Left hindlimb (tissue), 1 donor: ENCODE results near the gene CHMP6.

Experiments used
- DNase-seq: peaks from one replicate; pipeline ENCODE4 v3.0.0-alpha.2; 2018

CHMP6 gene

DNA sequence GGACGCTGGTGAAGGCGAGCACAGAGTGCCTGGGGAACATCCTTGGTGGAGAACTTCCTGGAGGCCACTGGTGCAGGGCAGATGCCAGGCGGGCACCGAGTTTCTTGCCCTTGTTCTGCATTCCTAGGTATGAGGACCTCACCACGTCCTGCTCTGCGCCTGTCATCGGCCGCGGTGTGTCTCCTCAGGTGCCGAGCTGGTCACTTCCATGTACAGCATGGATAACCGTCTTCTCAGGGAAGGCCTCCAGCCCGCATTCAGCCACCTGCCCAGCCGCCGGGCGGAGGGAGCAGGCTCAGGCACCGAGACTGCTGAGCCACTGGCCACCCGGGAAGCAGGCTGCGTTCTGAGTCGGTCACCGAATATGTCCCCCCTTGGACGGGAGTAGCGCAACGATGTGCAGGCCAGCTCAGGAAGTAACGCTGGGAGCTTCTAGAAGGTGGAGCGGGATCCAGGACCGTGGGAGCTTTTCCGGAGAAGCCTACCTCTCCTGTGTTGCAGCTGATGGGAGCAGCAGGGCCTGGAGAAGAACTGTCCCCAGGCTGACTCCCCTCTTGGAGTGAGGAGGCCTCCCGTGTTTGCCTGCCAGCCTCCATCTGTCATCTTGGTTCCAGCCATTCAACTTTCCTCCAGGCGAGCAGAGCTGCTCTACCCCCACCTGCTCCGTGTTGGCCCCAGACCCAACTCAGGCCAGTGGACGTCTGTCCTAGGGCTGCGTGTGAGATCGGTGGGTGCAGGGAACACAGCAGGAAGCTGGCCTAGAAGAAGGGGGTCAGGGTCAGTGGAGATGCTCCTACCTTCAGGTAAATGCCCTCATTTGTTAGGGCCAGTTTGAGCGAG, 41.2 kb downstream of the CHMP6 start:
- DNase-seq, result peak; percentile 19

DNA sequence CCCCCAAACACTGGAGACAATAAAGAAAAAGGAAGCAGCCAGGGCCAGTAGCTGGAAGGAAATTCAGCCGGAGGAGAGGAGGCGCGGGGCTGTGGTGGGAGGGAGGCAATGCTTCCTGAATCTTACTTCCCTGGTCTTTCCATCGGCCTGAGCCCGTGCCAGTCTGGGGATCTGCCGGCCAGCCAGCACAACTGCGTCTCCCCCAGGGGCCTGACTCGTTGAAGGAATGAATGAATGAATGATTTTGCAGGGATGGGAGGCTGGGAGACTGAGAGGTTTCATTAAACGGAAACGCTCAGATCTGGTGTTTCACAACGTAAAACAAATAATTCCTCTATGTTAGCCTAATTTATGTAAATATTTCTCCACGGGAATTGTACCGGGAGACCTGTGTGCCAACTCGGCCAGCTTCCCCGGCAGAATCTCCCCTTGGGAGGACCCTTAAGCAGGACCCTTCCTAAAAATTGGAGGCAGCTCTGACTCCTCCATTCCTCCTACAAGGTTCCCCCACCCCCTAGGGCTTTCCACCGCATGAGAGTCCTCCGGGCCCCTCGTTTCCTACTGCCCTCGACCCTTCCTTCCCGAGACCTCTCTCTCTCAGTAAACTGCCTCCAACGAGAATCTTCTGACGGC, 42.0 kb downstream of the CHMP6 start:
- no peak for DNase-seq

DNA sequence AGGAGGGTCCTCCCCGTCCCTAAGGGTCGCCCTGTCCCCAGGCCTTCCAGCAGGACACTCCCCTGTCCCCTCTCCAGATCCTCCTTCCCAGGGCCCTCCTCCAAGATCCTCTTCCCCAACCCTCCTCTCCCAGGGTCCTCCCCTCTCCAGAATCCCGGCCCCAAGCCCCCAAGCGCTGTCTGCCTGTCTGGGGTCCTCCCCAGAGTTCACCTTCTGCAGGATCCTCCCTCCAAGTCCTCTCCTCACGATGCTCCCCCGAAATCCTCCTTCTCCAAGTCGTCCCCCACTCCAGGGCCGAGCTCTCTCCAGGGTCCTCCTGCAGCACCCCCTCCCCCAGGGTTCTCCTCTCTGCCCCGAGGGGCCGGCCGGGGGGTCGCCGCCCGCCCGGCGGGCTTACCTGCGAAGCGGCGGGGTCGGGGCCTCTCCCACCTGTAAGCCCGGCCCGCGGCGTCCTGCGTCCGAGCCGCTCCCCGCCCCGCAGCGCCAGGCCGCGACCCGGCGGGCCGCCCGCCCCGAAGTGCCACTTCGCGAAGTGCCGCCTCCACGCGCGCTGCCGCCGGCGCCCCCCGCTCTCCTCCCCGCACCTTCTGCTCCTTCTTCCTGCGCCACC, 42.6 kb downstream of the CHMP6 start:
- no peak for DNase-seq

DNA sequence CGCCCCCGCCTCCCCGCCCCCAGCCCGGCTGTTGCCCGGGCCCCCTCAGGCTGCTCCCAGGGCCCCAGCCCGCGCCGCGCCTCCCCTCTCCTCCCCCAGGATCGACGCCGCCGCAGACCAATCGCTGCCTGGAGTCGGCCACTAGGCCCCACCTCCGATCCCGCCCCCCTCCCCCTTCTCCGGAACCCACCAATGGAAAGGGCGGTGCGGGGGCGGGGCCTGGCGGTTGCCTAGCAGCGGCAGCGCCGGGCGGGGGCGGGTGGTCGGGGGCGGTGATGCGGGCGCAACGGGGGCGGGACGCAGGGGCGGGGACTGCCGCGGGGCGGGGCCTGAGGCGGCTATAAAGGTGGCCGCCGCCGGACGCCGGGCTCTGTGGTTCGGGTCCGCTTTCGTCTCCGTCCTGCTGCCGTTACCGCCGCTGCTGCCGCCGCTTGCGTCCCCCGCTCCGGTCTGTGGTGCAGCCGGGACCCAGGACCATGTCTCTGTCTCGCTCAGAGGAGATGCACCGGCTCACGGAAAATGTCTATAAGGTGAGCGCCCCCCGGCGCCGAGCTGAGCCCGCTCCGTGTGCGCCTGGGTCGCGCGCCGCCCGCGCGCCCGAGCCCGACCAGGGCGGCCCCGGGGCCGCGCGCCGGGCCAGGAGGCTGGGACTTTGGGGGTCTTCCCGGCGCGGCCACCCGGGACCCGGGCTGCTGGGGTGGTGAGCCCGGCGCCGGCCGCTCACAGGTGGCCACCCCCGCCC, 43.3 kb downstream of the CHMP6 start, which contains the start of gene BAIAP2:
Gene BAIAP2 (plus strand): TSS at position 373 of the 742 bp plus-strand sequence. CDS start 104 bp downstream, at position 477.
- peak; percentile 99 for DNase-seq

DNA sequence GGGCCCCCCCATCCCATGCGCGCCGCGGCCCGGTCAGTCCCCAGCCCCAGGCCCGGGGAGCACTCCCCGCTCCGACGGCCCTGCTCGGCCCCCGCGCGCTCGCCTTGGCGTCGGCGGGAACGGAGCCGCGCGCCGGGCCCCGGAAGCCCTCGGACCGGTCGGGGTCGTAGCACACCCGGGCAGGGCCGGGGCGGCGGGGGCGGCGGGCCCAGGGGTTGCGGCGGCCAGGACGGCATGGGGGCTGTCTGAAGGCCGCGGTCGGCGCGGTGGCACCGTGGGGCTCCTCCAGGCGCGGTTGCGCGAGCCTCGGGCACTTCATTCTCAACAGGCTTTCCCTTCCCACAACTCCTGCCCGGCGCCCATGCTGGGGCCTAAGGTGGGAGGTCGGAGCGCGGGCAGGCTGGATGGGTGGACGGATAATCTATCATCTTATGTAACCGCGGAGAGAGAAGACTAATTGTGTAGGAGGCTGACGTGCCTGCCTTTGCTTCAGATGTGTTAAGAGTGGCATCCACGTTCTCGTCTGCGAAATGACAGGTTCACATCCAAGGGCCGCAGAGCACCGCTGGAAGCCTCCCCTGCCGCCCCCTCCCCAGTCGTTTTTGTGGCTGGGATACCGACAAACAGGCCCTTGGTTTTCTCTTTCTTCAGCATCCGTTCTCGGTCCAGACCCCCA, 44.0 kb downstream of the CHMP6 start:
- DNase-seq, result no peak

DNA sequence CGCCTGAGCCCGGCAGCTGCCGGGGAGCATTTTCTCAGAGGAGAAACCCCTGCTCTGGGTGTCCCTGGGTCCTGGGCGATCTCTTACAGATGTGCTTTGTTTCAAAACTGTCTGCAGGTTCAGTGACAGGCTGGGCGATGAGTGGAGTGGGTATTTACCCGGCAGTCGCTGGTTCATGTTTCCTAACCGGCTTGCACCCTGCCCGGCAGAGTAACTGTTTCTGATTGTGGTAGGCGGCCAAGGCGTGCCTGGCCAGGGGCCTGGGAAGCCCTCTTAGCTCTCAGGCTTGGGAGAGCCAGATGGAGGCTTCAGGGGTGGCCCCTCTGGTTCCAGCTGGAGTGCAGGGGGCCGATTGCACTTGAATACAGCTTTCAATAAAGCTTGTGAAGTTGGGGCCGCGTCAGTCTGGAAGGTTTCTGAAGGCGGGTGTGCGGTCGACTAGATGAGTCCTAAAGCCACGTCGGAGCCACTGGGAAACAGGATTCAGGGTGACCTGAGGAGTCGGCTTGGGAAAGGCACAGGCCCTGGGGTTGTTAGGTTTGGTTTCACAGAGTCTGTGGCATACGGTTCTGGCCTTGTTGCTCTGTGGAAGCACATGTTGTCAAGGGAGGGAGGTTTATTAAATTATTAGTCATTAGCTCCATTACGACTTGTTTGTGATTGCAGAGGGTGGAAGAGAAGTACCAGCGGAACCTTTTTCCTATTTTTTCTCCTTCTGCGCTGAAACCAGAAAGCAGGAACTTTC, 44.7 kb downstream of the CHMP6 start:
- DNase-seq, result no peak

DNA sequence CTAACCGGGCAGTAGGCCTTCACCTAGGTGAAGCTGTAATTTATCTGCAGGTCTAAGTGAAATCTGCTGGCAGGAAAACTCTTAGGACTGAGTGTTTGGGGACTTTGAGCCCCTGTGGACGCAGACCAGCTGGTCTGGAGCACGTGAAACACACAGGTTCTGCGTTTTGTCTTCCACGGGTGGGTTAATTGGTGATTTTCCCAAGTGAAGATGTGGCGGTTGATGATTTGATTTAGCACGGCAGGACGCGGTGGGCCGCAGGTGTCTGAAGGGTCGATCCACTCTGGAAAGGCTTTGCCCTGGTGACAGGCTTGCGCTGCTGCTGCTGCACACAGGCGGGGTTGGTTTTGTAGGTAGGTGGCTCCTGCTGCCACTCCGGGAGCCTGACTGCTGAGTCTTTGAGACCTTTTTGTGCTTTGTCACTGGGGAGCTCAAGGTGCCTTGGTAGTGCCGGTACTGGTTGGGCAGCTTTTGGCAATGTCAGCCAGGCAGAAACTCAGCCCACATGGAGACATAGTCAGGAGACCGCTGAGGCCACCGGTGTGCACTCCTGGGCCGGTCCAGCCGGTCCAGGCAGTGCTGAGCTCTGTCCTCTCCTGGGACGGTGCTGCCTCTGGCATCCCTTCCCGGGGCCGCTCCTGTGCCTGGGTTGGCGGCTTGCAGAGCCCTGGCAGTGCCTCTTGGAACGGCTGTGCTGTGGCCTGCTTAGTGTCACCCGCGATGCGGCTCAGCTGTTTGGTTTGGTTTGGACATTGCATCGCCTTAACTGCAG, 45.6 kb downstream of the CHMP6 start:
- no peak for DNase-seq

DNA sequence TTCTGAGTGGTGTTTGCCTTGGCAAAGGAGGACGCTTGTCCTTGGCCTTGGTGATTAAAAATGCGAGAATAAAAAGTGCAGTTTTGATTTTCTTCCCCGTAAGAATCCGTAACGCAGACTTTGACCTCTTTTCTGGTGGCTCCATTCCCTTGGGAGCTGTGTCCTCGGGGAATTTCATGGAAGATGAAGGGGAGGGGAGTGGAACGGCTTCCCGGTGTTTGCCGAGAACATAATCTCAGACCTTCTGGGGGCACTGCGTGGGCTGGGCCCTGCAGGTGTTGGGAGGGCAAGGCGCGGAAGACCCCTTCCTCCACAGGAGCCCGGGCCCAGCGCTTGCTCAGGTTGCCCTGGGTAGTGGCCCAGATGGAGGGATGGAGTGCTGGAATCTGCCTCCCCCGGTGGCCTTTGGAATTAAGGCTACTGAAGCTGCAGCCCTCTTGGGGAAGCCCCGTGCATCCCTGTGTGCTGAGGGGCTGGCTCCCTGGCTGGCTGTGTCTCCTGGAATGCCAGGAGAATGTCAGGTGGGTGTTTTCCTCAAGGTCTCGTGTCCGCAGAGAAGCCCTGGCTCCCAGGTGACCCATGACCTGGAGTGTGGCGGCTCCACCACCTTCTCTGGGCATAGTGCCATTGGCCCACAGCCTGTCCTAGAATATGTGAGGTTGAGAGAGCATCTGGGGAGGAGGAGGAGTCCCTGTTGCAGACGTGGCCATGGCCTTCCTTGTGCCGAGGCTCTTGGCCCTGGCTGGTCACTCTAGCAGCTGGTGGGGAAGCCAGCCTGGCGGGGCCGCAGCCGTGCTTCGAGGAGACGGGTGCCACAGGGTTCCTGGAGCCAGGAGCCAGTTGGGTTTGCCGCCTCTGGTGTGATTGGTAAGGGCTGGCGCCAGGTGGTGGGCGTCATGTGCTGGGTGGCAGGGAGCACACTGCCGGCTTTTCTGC, 46.4 kb downstream of the CHMP6 start:
- DNase-seq, result no peak

DNA sequence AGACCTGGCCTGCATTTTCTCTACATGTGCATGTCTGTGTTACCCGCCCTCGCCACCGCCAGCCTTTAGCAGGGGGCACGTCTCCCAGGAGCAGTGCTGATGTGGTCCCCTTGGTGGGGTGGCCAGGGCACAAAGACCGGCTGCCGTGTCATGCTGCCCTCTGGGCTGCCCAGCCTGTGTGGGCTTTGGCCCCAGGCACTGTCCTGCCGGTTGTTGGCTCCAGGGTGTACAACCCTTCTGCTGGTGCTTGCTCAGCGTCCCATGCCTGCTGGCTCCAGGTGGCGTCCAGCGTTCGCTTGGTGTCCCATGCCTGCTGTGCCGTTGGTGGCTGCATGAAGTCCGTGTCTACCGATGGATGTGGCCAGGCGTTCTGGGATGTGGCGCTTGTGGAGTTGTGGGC, 47.5 kb downstream of the CHMP6 start:
- DNase-seq, result no peak

DNA sequence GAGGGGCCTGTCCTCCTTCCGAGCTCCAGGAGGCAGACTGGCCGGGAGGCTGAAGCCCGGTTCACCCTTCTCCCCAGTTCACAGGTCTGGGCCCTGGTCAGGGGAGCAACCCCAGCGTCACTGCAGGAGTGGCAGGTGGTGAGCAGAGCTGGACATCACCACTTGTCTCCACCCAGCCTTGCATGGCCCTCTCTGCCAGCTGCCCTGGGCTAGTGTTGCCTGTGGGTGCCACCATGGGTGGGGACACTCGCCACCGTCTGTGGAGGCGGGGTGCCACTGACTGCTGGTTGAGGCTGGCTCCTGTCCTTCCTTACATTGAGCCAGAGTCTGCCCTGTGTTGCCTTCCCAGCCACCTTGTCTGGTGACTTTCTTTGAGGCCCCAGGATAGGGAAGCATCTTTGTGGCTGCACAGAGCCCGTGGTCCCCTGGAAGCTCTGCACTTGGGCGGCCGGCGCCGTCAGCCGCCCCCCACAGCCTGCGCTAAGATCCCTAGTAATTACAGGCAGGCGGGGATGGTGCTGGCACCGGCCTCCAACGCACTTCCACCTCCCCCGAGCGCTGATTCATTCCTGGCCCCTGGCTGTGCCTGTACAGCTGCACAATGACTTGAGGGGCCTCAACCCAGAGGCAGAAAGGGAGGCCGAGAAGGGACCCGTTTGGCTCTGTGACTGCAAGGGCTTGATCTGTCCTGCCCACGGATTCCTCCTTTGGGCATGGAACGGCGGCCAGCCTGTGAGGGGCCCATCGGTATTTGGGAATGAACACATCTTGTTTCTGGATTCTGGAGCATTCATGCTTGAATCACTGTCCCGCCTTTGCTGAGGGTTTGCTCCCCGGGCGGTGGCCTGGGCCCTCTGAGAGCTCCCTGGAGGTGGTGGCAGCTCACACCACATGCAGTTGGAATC, 48.5 kb downstream of the CHMP6 start:
- DNase-seq, result no peak

DNA sequence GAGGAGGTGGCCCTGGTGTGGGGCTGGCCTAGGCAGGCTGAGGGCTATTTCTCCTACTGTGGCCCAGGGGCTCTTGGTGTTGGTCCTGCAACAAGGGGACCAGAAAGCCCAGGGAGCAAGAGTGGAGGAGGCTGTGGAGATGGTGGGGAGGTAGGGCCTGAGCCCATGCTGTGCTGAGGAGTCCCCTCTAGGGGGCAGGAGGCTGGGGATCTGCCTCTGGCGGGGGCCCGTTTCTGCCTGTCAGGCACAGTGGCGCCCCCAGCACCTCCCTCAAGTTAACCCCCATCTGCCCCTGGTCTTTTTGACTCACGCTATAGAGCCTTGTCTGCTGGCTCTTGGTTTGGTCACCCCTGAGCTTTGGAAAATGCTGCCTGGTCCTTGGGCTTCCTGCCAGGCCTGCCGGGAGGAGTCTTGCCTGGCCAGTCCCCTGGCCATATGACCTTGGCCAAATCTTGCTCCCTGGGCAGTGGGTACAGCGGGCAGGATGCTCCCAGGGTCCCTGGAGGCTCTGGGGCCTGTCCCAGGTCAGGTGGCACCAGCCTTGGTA, 49.2 kb downstream of the CHMP6 start:
- DNase-seq, result no peak

DNA sequence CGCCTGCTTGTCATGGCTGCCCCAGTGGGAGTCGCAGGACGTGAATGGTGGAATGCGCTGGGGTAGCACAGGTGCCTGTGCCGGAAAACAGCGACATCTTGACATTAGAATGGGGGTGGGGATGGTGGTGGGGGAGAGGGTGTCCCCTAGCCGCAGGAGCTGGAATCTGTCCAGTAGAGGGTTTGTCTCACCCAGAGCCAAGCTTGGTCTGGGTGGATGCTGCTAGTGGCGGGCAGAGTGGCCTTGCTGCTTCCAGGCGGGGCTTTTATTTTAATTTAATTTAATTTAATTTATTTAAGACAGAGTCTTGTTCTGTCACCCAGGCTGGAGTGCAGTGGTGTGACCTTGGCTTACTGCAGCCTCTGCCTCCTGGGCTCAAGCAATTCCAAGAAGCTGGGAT, 51.0 kb downstream of the CHMP6 start:
- DNase-seq, result no peak

DNA sequence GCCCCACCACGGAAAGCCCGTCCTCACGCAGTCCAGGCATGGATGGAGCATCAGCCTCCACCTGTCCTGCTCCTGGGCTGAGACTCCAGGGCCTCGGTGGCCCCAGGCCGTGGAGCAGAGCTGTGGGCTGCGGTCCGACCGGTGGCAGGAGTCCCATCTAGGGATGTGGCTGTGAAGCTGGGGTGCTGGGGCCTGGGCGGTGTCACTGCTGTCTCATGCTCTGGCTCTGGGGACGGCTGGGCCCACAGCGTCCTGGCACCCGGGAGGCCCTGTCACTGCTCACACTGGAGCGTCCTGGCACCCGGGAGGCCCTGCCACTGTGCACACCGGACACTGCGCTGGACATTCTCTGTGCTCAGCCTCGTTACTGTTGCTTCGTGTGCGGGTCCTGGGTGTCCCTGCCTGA, 51.7 kb downstream of the CHMP6 start:
- DNase-seq, result no peak

DNA sequence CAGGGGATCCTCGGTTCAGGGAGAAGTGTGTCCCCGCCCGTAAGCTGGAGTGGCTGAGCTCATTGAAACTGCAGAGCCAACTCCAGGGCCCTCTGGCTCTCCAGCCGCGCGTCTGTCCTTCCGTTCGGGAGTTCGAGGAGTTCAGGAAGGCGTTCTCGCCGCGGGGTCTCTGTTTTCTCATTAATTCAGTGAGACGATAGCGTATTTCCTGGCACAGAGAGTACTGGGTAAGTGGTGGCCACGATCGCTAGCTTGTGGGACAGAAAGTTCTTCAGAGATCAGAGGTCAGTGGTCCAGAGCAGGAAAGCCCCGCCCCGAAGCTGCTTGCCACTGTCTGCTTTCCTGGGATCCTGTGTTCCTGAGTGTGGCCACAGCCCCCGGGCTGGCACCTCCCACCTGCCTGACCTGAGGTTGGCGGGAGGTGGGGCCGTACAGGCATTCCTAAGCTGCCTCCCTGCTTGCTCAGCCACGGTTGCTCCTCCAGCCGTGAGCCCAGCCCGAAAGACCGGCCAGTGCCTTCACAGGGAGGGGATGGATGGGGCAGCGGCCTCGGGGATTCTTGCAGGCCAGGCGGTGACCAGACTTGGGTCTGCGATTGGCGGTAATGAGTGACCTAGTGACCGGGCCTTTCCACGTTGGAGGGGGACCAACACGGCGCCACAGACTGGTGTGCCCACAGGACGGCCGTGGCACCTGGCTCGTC, 52.2 kb downstream of the CHMP6 start:
- no peak for DNase-seq

DNA sequence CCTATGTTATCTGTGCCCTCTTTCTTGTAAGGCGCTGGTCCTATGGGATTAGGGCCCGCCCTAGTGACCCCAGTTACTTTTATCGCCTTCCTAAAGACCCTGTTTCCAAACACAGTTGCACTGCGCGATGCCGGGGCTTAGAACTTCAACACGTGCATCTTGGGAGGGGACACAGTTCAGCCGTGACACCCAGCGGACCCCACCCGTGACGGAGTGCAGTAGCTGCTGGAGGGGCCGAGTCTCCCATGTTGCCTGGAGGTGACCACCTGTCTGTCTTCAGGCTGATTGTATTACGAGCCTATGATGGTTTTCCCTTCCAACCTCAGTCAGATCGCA, 52.8 kb downstream of the CHMP6 start:
- no peak for DNase-seq

DNA sequence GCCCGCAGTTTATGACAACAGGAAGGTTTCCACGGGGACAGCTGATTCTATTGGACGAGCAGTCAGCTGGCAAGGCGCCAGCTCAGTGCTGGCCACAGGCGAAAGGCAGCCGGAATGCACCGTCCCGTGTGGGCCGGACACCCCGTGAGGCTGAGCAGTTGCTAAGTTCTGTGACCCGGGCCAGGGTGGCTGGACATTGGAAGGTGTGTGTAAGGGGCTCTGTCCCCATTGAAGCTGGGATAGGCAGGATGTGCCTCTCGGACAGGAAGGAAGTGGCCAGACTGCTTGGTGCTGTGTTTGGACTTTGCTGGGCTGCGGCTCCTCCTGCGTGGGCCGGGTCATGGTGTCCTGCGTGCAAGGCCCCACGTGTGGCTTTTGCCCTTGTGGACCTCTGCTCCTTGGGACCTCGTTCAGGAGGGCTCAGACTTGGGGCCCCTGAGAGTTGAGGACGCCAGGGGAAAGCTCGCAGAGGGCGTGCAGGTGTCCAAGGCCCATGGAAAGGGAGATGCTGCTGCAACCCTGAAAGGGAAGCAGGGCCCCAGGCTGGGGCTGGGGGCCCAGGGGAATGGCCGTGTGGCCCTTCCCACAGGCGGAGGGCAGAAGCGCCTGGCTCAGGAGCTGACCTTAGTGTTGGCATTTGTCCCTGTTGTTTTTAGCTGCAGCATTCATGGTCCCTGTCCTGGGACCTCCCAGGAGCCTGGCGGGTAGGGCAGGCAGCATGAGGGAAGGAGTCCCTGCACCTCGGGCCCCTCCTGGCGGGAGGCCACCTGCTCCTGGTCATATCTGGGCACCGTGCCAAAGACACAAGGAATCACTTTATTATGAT, 53.3 kb downstream of the CHMP6 start:
- peak; percentile 86 for DNase-seq

DNA sequence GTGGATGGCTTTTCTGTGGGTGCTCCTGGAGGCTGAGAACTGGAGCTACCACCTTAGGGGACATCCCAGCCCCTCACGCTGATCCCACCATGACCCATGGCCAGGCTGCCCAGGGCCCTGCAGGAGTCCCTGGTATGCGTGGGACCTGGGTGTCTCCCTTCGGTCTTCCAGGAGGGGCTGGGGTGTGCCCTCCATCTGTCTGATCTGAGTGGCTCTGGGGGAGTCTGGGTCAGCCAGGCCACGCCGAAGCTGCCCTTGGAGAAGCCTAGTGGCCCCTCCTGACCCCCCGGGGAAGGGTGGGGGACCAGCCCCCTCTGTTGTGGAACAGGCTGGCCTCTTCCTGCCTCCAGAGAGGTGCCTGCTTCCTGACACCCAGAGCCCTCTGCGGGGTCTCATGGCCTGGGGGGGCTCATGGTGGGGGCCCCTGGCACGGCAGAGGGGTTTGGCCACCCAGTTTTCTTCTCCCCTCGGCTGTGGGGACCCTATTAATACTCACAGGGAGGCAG, 54.0 kb downstream of the CHMP6 start:
- DNase-seq, result no peak
